HUES6 (cell line): Measurements from ENCODE around the gene FAM222A.

ENCODE experiments used
- H3K27ac ChIP-seq: 2 replicates; pipeline ENCODE4 v1.7.0; 2013; ENCODE audit warnings: low read depth, mild to moderate bottlenecking, low read length, inconsistent platforms
- H3K27me3 ChIP-seq: 2 replicates; pipeline ENCODE4 v1.6.1; 2013; ENCODE audit warnings: low read length; ENCODE audit not compliant: control insufficient read depth, insufficient read depth
- H3K36me3 ChIP-seq: 2 replicates; pipeline ENCODE4 v1.6.1; 2013; ENCODE audit warnings: low read length; ENCODE audit not compliant: control insufficient read depth, insufficient read depth
- H3K4me1 ChIP-seq: 2 replicates; pipeline ENCODE4 v1.6.1; 2013; ENCODE audit warnings: low read length; ENCODE audit not compliant: control insufficient read depth, insufficient read depth
- H3K4me3 ChIP-seq: 2 replicates; pipeline ENCODE4 v1.5.1; 2013; ENCODE audit warnings: low read depth, low read length
- H3K9ac ChIP-seq: one replicate; pipeline ENCODE4 v1.6.1; 2013; ENCODE audit warnings: mild to moderate bottlenecking, low read length
- H3K9me3 ChIP-seq: 2 replicates; pipeline ENCODE4 v1.6.1; 2013; ENCODE audit warnings: low read depth, low read length; ENCODE audit not compliant: control insufficient read depth, insufficient read depth

FAM222A gene

GRCh38 chr12:109765446-109765810 lies 51.8 kb downstream of the FAM222A start:
- no peak overlapping the region for H3K9ac ChIP-seq
- H3K9me3 ChIP-seq, result 0 out of 2 replicates have a peak, but pooled peaks cover 7% of the 10 kb centered on the region
- no peaks in the 10 kb centered on the region for H3K4me1 ChIP-seq
- no peaks in the 10 kb centered on the region for H3K27me3 ChIP-seq
- no peaks in the 10 kb centered on the region for H3K36me3 ChIP-seq
- no peak overlapping the region for H3K4me3 ChIP-seq
- no peak overlapping the region for H3K27ac ChIP-seq

GRCh38 chr12:109766251-109766778 lies 52.7 kb downstream of the FAM222A start:
- Histone ChIP-seq H3K36me3 (no peaks in the 10 kb centered on the region), H3K27ac (no peak overlapping the region), H3K9me3 (0 out of 2 replicates have a peak, but pooled peaks cover 7% of the 10 kb centered on the region), H3K27me3 (no peaks in the 10 kb centered on the region), H3K9ac (no peak overlapping the region), H3K4me1 (no peaks in the 10 kb centered on the region), H3K4me3 (no peak overlapping the region)

- H3K9me3 ChIP-seq, result 0 out of 2 replicates have a peak, but pooled peaks cover 7% of the 10 kb centered on the region
- H3K36me3 ChIP-seq, result no peaks in the 10 kb centered on the region
- H3K27me3 ChIP-seq, result no peaks in the 10 kb centered on the region
- no peak overlapping the region for H3K27ac ChIP-seq
- H3K4me3 ChIP-seq, result no peak overlapping the region
- H3K9ac ChIP-seq, result no peak overlapping the region
- no peaks in the 10 kb centered on the region for H3K4me1 ChIP-seq
Measured at GRCh38 chr12:109767456-109767855, 53.8 kb downstream of the FAM222A start.

DNA sequence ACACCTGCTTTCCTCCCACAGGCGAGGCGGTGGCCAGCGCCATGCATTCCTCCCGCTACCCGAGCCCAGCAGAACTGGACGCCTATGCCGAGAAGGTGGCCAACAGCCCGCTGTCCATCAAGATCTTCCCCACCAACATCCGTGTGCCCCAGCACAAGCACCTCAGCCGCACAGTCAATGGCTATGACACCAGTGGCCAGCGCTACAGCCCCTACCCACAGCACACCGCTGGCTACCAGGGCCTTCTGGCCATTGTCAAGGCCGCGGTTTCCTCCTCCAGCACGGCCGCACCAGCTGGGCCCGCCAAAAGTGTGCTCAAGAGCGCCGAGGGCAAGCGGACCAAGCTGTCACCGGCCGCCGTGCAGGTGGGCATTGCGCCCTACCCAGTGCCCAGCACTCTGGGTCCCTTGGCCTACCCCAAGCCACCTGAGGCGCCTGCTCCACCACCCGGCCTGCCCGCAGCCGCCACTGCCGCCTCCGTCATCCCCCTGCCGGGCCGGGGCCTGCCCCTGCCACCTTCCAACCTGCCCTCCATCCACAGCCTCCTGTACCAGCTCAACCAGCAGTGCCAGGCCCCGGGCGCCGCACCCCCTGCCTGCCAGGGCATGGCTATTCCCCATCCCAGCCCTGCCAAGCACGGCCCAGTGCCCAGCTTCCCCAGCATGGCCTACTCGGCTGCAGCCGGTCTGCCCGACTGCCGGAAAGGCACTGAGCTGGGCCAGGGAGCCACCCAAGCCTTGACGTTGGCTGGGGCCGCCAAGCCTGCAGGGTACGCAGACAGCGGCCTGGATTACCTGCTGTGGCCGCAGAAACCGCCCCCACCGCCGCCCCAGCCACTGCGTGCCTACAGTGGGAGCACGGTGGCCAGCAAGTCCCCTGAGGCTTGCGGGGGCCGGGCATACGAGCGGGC lies 54.6 kb downstream of the FAM222A start:
- Histone ChIP-seq H3K9ac (no peak overlapping the region), H3K4me1 (no peaks in the 10 kb centered on the region), H3K36me3 (no peaks in the 10 kb centered on the region), H3K9me3 (0 out of 2 replicates have a peak, but pooled peaks cover 5% of the 10 kb centered on the region), H3K27ac (no peak overlapping the region), H3K27me3 (no peaks in the 10 kb centered on the region), H3K4me3 (no peak overlapping the region)

DNA sequence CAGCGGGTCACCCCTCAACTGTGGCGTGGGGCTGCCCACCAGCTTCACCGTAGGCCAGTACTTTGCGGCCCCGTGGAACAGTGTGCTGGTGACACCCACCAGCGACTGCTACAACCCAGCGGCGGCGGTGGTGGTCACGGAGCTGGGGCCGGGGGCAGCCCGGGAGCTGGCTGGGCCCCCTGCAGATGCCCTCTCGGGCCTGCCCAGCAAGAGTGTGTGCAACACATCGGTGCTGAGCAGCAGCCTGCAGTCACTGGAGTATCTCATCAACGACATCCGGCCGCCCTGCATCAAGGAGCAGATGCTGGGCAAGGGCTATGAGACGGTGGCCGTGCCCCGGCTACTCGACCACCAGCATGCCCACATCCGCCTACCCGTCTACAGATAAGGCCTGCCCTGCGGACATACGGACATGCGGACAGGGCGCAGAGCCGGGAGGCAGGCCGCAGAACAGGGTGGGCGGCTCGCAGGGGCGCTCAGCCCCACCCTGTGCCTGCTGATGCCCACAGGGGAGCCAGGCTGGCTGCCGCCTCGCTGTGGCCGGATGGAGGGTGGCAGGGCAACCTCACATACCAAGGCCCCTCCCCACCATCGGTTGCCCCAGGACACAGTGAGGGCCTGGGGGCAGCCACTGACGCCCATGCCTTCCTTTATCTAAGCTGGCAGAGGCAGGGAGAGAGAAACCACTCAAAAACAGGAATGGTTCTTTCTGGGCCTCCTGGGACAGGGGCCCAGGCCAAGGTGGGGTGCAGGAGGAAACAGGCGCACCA lies 55.5 kb downstream of the FAM222A start:
- no peak overlapping the region for H3K27ac ChIP-seq
- H3K9me3 ChIP-seq, result no peaks in the 10 kb centered on the region
- H3K27me3 ChIP-seq, result no peaks in the 10 kb centered on the region
- no peaks in the 10 kb centered on the region for H3K4me1 ChIP-seq
- H3K36me3 ChIP-seq, result no peaks in the 10 kb centered on the region
- no peak overlapping the region for H3K4me3 ChIP-seq
- H3K9ac ChIP-seq, result no peak overlapping the region

DNA sequence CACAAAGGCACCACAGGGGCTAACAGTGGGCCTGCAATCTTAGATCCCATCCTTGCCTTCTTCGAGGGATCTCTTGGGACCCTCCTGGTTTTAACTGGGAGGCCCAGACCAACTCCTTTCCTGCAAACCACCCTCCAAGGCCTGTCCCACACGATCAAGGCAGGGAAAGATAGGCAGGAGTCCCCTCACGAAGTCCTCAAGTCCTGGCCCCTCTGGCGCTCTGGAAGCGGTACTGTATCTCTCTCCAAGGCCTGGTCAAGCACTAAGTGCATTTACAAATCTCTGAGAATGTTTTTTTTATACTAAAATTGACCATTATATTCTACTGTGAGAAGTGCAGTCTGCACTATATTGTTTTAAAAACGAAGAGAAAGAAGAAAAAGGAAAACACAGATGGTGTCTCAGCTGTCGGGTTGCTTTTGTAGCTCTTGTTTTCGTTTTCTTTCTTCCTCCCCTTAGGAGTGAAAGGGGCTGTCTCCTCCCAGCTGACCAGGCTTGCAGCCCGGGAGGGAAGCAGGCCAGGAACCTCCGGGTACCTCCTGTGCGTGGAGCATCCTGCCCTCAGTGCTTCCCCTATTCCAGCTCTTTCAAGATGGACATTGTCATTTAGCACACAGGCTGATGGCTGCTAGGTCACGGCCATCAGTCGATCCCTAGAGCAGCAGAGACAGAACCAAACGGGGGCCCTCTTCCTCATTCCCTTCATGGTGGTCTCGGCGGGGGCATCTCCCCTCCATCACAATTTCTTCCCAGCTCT lies 56.7 kb downstream of the FAM222A start:
- H3K9me3 ChIP-seq, result no peaks in the 10 kb centered on the region
- no peaks in the 10 kb centered on the region for H3K36me3 ChIP-seq
- H3K4me1 ChIP-seq, result no peaks in the 10 kb centered on the region
- H3K27ac ChIP-seq, result no peak overlapping the region
- no peak overlapping the region for H3K4me3 ChIP-seq
- H3K27me3 ChIP-seq, result no peaks in the 10 kb centered on the region
- no peak overlapping the region for H3K9ac ChIP-seq

- no peak overlapping the region for H3K4me3 ChIP-seq
- no peaks in the 10 kb centered on the region for H3K4me1 ChIP-seq
- no peaks in the 10 kb centered on the region for H3K36me3 ChIP-seq
- no peaks in the 10 kb centered on the region for H3K27me3 ChIP-seq
- no peak overlapping the region for H3K27ac ChIP-seq
- H3K9me3 ChIP-seq, result no peaks in the 10 kb centered on the region
- no peak overlapping the region for H3K9ac ChIP-seq
Measured at GRCh38 chr12:109770861-109771670, 57.4 kb downstream of the FAM222A start.

GRCh38 chr12:109771746-109772621 lies 58.4 kb downstream of the FAM222A start:
- Histone ChIP-seq H3K4me3 (no peak overlapping the region), H3K36me3 (no peaks in the 10 kb centered on the region), H3K27me3 (no peaks in the 10 kb centered on the region), H3K9ac (no peak overlapping the region), H3K4me1 (no peaks in the 10 kb centered on the region), H3K9me3 (no peaks in the 10 kb centered on the region), H3K27ac (no peak overlapping the region)

DNA sequence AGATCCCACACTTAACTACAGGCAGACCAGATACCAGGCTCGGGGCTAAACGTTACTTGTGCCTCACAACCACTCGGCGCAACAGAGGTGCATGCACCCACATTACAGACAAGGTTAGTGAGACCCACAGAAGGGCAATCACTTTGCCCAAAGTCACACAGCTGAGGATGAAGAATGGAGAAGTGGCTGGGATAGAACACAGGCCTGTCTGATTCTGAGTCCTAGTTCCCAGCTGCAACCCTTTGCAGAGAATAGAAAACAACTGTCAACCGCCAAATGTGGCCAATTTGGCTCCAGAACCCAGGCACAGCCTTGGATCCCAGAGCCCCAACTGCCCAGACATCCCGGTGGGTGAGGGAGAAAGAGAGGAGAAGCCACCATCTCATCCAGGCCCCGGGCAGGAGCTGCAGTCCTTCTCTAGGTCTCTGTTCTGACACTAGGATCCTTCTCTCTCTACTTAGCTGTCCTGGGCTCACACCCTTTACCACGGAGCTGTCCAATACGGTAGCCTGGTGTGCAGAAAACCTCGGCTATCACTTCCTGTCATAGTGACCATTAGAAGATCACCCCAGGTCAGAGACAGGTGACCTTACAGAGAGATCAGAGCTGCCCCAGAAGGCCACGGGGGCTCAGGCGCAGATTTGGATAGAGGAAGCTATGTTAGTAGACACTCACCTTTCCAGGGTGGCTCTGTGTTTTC lies 59.1 kb downstream of the FAM222A start:
- no peak overlapping the region for H3K9ac ChIP-seq
- no peaks in the 10 kb centered on the region for H3K36me3 ChIP-seq
- no peak overlapping the region for H3K4me3 ChIP-seq
- H3K4me1 ChIP-seq, result peaks cover 2% of the 10 kb centered on the region; the same call in 1 of the 2 replicates
- no peaks in the 10 kb centered on the region for H3K9me3 ChIP-seq
- H3K27ac ChIP-seq, result no peak overlapping the region
- no peaks in the 10 kb centered on the region for H3K27me3 ChIP-seq
